ENCODE results near the gene HPD. TPM values are rescaled to one million over a fixed set of nuclear protein-coding genes. Genes with fewer than 3 reads are reported as not detected.
A peak's percentile ranks its signal among the peaks of the same experiment; 100 is the strongest.

The HPD gene
- polyA plus RNA-seq, 3 donors: 0.19 to 0.75 TPM; not detected in 1

DNA sequence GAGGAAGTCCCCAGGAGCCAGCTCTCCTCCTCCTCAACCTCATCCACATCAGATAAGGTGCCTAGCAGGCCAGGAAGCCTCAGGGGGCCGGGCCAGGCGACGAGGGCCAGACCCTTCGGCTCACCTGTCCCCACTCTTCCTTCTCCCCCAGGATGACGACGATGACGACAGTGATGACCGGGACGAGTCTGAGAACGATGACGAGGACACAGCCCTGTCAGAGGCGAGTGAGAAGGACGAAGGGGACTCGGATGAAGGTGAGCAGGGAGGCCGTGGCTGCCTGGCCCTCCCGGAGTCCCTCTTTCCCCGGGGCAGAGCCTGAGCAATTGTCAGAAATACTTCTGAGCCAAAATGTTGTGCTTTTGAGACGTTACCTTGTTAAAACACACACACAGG, 41.0 kb downstream of the HPD start:
- no peaks in the 10 kb centered on the region for H3K27me3 ChIP-seq (ENCODE audit: control insufficient read depth in 2 of 2, insufficient read depth in 2 of 2, low read length in 2 of 2)
- DNase-seq: no peak
- H3K4me1 ChIP-seq (ENCODE audit: control insufficient read depth in 1 of 2, insufficient read depth in 2 of 2, low read length in 2 of 2): peaks cover 14% of the 10 kb centered on the region in 2 donors
- no peak overlapping the region for H3K4me2 ChIP-seq (replicated peaks; ENCODE audit: extremely low read depth, low read length, poor library complexity, severe bottlenecking)
- H2AFZ ChIP-seq (ENCODE audit: insufficient read depth, low read depth, low read length, poor library complexity, severe bottlenecking): no peak overlapping the region
- H3K27me3 Mint-ChIP-seq (ENCODE audit: low read depth in 3 of 3): peaks cover 0 to 1% (median 0%) of the 10 kb centered on the region in 3 donors
- no peaks in the 10 kb centered on the region for H3K9me3 Mint-ChIP-seq
- peaks cover 62 to 83% of the 10 kb centered on the region in 2 donors for H3K36me3 Mint-ChIP-seq
- H3K4me3 Mint-ChIP-seq: no peak overlapping the region
- peaks cover 71 to 81% of the 10 kb centered on the region in 2 donors for H3K36me3 ChIP-seq (replicated peaks in 1 of 2; ENCODE audit: control insufficient read depth in 1 of 2, insufficient read depth in 2 of 2, low read length in 2 of 2)
- no peak overlapping the region for H3K27ac ChIP-seq (ENCODE audit: low read depth in 1 of 2, low read length in 2 of 2)
- H3K4me3 ChIP-seq (replicated peaks in 1 of 3; ENCODE audit: low read depth in 2 of 3, low read length in 3 of 3): no peak overlapping the region
- H3K27ac Mint-ChIP-seq: peak overlapping the region in 1 of 7 donors; percentile 15
- no peak overlapping the region for H3K9ac ChIP-seq (ENCODE audit: insufficient read depth, low read length, poor library complexity, severe bottlenecking)
- peaks cover 93% of the 10 kb centered on the region for H4K20me1 ChIP-seq (ENCODE audit: insufficient read depth, low read length)
- WGBS (ENCODE audit: insufficient coverage): 94% methylated on average over 17 of the region's 18 CpGs
- intact Hi-C loops (cut with micrococcal nuclease): no loop called here
- no peaks in the 10 kb centered on the region for H3K9me3 ChIP-seq (replicated peaks in 1 of 2; ENCODE audit: control insufficient read depth in 1 of 2, insufficient read depth in 1 of 2, low read length in 2 of 2)
- TF ChIP-seq, protein P1, sequence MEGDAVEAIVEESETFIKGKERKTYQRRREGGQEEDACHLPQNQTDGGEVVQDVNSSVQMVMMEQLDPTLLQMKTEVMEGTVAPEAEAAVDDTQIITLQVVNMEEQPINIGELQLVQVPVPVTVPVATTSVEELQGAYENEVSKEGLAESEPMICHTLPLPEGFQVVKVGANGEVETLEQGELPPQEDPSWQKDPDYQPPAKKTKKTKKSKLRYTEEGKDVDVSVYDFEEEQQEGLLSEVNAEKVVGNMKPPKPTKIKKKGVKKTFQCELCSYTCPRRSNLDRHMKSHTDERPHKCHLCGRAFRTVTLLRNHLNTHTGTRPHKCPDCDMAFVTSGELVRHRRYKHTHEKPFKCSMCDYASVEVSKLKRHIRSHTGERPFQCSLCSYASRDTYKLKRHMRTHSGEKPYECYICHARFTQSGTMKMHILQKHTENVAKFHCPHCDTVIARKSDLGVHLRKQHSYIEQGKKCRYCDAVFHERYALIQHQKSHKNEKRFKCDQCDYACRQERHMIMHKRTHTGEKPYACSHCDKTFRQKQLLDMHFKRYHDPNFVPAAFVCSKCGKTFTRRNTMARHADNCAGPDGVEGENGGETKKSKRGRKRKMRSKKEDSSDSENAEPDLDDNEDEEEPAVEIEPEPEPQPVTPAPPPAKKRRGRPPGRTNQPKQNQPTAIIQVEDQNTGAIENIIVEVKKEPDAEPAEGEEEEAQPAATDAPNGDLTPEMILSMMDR (IDR thresholded peaks at IDR 0.05): no peak
- peaks cover 14% of the 10 kb centered on the region for H3K4me1 Mint-ChIP-seq
- H3K79me2 ChIP-seq (ENCODE audit: insufficient read depth, low read length): peaks cover 79% of the 10 kb centered on the region

DNA sequence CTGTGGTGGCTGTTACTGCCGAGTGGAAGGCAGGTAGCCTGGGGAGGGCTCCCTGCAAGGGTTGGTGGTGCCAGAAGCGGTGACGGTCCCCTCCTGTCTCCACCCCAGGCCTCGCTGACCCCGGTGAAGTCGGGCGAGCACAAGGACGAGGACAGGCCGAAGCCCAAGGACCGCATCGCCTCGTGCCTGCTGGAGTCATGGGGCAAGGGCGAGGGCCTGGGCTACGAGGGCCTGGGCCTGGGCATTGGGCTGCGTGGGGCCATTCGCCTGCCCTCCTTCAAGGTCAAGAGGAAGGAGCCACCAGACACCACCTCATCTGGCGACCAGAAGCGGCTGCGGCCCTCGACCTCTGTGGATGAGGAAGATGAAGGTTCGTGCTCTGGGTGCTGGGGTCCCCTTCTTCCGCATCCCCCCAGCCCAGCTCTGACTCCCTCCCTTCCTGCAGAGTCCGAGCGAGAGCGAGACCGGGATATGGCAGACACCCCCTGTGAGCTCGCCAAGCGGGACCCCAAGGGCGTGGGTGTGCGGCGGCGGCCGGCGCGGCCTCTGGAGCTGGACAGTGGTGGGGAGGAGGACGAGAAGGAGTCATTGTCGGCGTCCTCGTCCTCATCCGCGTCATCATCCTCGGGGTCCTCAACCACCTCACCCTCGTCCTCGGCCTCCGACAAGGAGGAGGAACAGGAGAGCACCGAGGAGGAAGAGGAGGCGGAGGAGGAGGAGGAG, 41.6 kb downstream of the HPD start:
- Histone ChIP-seq H3K9me3 (replicated peaks in 1 of 2; ENCODE audit: control insufficient read depth in 1 of 2, insufficient read depth in 1 of 2, low read length in 2 of 2) (no peaks in the 10 kb centered on the region), H3K9ac (ENCODE audit: insufficient read depth, low read length, poor library complexity, severe bottlenecking) (no peak overlapping the region), H3K36me3 (replicated peaks in 1 of 2; ENCODE audit: control insufficient read depth in 1 of 2, insufficient read depth in 2 of 2, low read length in 2 of 2) (peaks cover 65 to 76% of the 10 kb centered on the region in 2 donors), H3K4me1 (ENCODE audit: control insufficient read depth in 1 of 2, insufficient read depth in 2 of 2, low read length in 2 of 2) (peaks cover 20% of the 10 kb centered on the region in 2 donors), H2AFZ (ENCODE audit: insufficient read depth, low read depth, low read length, poor library complexity, severe bottlenecking) (no peak overlapping the region), H3K27me3 (ENCODE audit: control insufficient read depth in 2 of 2, insufficient read depth in 2 of 2, low read length in 2 of 2) (no peaks in the 10 kb centered on the region), H3K79me2 (ENCODE audit: insufficient read depth, low read length) (peaks cover 83% of the 10 kb centered on the region), H3K4me3 (replicated peaks in 1 of 3; ENCODE audit: low read depth in 2 of 3, low read length in 3 of 3) (no peak overlapping the region), H3K4me2 (replicated peaks; ENCODE audit: extremely low read depth, low read length, poor library complexity, severe bottlenecking) (no peak overlapping the region), H3K27ac (ENCODE audit: low read depth in 1 of 2, low read length in 2 of 2) (no peak overlapping the region), H4K20me1 (ENCODE audit: insufficient read depth, low read length) (peaks cover 93% of the 10 kb centered on the region)
- H3K27ac Mint-ChIP-seq: peak overlapping the region in 1 of 7 donors; percentile 30
- peaks cover 18% of the 10 kb centered on the region for H3K4me1 Mint-ChIP-seq
- DNase-seq: no peak
- H3K4me3 Mint-ChIP-seq: no peak overlapping the region
- peaks cover 57 to 77% of the 10 kb centered on the region in 2 donors for H3K36me3 Mint-ChIP-seq
- peaks cover 0 to 2% (median 0%) of the 10 kb centered on the region in 3 donors for H3K27me3 Mint-ChIP-seq (ENCODE audit: low read depth in 3 of 3)
- intact Hi-C loops (cut with micrococcal nuclease): no loop called here
- TF ChIP-seq, protein P1 (IDR thresholded peaks at IDR 0.05): no peak
- over 99% methylated on average over 15 of the region's 47 CpGs for WGBS (ENCODE audit: insufficient coverage)
- no peaks in the 10 kb centered on the region for H3K9me3 Mint-ChIP-seq
